Ureter (tissue), 1 donor: Measurements from ENCODE around the gene ORMDL3. TPM values are rescaled to one million over a fixed set of nuclear protein-coding genes. Genes with fewer than 3 reads are reported as not detected.
"Not testable (repeated sequence)": the region's sequence is repeated elsewhere in the genome, so short reads cannot be mapped to it uniquely, and the experiment has no call there.

Source experiments
- DNase-seq: peaks from one replicate; pipeline ENCODE4 v3.0.0-alpha.2; 2020; ENCODE audit warnings: low spot score
- total RNA-seq: library from RNA; stranded (reverse); gene quantifications from one replicate; pipeline ENCODE4 v1.2.4, GENCODE V29; 2023
- donor health status: DM: yes; HTN: yes; CAD: no.

The ORMDL3 gene
- total RNA-seq, 1 donor from 2014 or later, result 147 TPM

GRCh38 chr17:39886102-39886501, 41.3 kb downstream of the ORMDL3 start:
- DNase-seq, result not testable (repeated sequence)

DNA sequence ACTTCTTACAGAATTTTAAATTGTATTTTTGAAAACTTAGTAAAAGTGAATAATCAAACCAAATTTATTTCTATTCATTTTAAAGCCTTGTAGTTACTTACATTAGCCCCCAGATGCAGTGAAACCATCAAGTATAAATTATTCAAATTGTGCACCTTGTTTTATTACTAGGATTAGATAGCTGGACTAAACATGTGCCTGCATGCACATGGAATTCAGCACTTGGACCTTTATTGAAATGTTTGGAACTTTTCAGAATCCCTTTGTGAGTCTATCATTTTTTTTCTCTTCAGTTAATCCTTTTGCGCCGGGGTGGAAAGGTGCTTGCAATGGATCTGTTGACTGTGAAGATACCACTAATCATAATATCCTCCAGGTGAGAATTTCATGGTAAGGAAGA, 54.6 kb downstream of the ORMDL3 start:
- no peak for DNase-seq

DNA sequence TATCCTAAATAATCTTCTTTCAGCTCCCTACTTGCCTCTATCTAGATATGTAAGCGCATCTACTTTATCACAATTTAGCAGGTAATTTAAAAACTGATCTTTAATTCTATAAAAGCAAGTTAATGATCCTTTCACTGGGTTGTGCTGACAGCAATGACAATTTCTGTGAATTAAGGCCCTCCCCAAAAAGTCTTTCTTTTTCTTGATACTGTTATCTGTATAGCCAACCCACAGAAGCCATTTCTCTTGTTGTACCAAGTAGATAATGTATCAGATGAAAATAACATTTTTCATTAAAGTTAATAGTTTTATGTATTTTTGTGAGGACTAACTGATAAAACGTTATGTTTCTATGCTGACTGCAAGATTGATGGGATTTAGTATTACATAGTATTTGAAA, 55.6 kb downstream of the ORMDL3 start:
- DNase-seq, result no peak

Other genes with a start within 250 kb of the ORMDL3 start
- gene PGAP3, start 239.5 kb downstream of the ORMDL3 start, total RNA-seq, result 56.9 TPM
- gene ERBB2, start 227.5 kb downstream of the ORMDL3 start, total RNA-seq, result 278 TPM
- gene MIEN1, start 197.1 kb downstream of the ORMDL3 start, total RNA-seq, result 49.2 TPM
- gene GRB7, start 189.7 kb downstream of the ORMDL3 start, total RNA-seq, result 37.4 TPM
- gene IKZF3, start 63.3 kb downstream of the ORMDL3 start, total RNA-seq, result 24.3 TPM
- gene ZPBP2, start 59.4 kb downstream of the ORMDL3 start, total RNA-seq, result not detected
- 57.7 TPM for gene GSDMB, start 9.0 kb downstream of the ORMDL3 start, total RNA-seq
- gene LRRC3C, start 131 bp upstream of the ORMDL3 start, total RNA-seq, result not detected
- 2.4 TPM for gene GSDMA, start 35.4 kb upstream of the ORMDL3 start, total RNA-seq
- gene PSMD3, start 53.2 kb upstream of the ORMDL3 start, total RNA-seq, result 99.3 TPM
- gene CSF3, start 87.8 kb upstream of the ORMDL3 start, total RNA-seq, result 1.0 TPM
- 87.9 TPM for gene MED24, start 126.8 kb upstream of the ORMDL3 start, total RNA-seq
- 54.7 TPM for gene THRA, start 135.4 kb upstream of the ORMDL3 start, total RNA-seq
- gene NR1D1, start 173.0 kb upstream of the ORMDL3 start, total RNA-seq, result 26.0 TPM
- gene MSL1, start 194.4 kb upstream of the ORMDL3 start, total RNA-seq, result 91.3 TPM
- 121 TPM for gene CASC3, start 212.9 kb upstream of the ORMDL3 start, total RNA-seq
- 138 TPM for gene RAPGEFL1, start 249.9 kb upstream of the ORMDL3 start, total RNA-seq